PC-3 (cell line): ENCODE measurements around the gene LANCL2. TPM values are rescaled to one million over a fixed set of nuclear protein-coding genes. Genes with fewer than 3 reads are reported as not detected.

Source experiments
- ATAC-seq: fragments of 200-7000 bp; cut with Tn5 transposase; 2 replicates; pipeline ENCODE4 v1.9.1; 2020; ENCODE audit warnings: mild to moderate bottlenecking, moderate library complexity
- BruUV-seq: library from RNA; stranded (reverse); fragments of 400-500 nt; replicated peaks from 2 replicates; lab custom pipeline; 2021; lab: Mats Ljungman, UMichigan
- CTCF ChIA-PET: fragments of 300-600 bp; sonication (Branson Sonifier 250); formaldehyde crosslinking; loops from one replicate; lab custom pipeline; 2022; ENCODE audit warnings: antibody characterized with exemption; lab: Charles Lee
- POLR2A ChIA-PET: fragments of 300-600 bp; sonication (Branson Sonifier 250); formaldehyde crosslinking; loops from one replicate; lab custom pipeline; 2022; ENCODE audit warnings: antibody characterized with exemption; ENCODE audit not compliant: unreplicated experiment; lab: Charles Lee
- DNase-seq: peaks from one replicate; pipeline ENCODE4 v3.0.0-alpha.2; 2015
- H2AFZ ChIP-seq: fragments of 300-600 bp; sonication (generic); 2 replicates; pipeline ENCODE4 v1.6.0; 2016; ENCODE audit warnings: antibody characterized with exemption, low read length
- H3F3A ChIP-seq: fragments of 300-600 bp; sonication (generic); one replicate; pipeline ENCODE4 v1.6.0; 2017; ENCODE audit warnings: antibody characterized with exemption, low read length, control low read depth, mild to moderate bottlenecking; ENCODE audit not compliant: unreplicated experiment
- H3K27ac ChIP-seq: fragments of 300-600 bp; sonication (generic); 2 replicates; pipeline ENCODE4 v1.5.1; 2016; ENCODE audit warnings: mild to moderate bottlenecking, low read length
- H3K27me3 ChIP-seq: fragments of 300-600 bp; sonication (generic); 2 replicates; pipeline ENCODE4 v1.6.1; 2016; ENCODE audit warnings: low read length, mixed read lengths
- H3K36me3 ChIP-seq: fragments of 300-600 bp; sonication (generic); 2 replicates; pipeline ENCODE4 v1.6.1; 2016; ENCODE audit warnings: low read depth, mixed run types, low read length, mixed read lengths
- H3K4me1 ChIP-seq: fragments of 300-600 bp; sonication (generic); 2 replicates; pipeline ENCODE4 v1.5.1; 2016; ENCODE audit warnings: low read length; ENCODE audit not compliant: insufficient read depth
- H3K4me2 ChIP-seq: fragments of 300-600 bp; sonication (generic); 2 replicates; pipeline ENCODE4 v1.6.0; 2016; ENCODE audit warnings: low read length
- H3K4me3 ChIP-seq: fragments of 300-600 bp; sonication (generic); 2 replicates; pipeline ENCODE4 v1.5.1; 2016; ENCODE audit warnings: mild to moderate bottlenecking, low read length, mixed read lengths
- H3K79me2 ChIP-seq: fragments of 300-600 bp; sonication (generic); 2 replicates; pipeline ENCODE4 v1.6.1; 2017; ENCODE audit warnings: low read length, mixed read lengths
- H3K9ac ChIP-seq: fragments of 300-600 bp; sonication (generic); 2 replicates; pipeline ENCODE4 v1.6.0; 2016; ENCODE audit warnings: mild to moderate bottlenecking, low read length
- H3K9me2 ChIP-seq: fragments of 300-600 bp; sonication (generic); replicated peaks from 2 replicates; pipeline ENCODE4 v1.6.1; 2016; ENCODE audit warnings: mixed run types, low read length, mixed read lengths
- H3K9me3 ChIP-seq: fragments of 300-600 bp; sonication (generic); 2 replicates; pipeline ENCODE4 v1.6.1; 2016; ENCODE audit warnings: low read length, mixed read lengths
- H4K20me1 ChIP-seq: fragments of 300-600 bp; sonication (generic); 2 replicates; pipeline ENCODE4 v1.6.1; 2016; ENCODE audit warnings: low read length, mixed read lengths
- EZH2 ChIP-seq: fragments of 300-600 bp; sonication (generic); IDR thresholded peaks from one replicate; pipeline ENCODE4 v1.6.1; 2017; ENCODE audit warnings: antibody characterized with exemption, mild to moderate bottlenecking, low read length; ENCODE audit not compliant: unreplicated experiment
- EZH2phosphoT487 ChIP-seq: fragments of 300-600 bp; sonication (generic); IDR thresholded peaks from 2 replicates; pipeline ENCODE4 v1.6.1; 2018; ENCODE audit warnings: mild to moderate bottlenecking, antibody characterized with exemption, low read length, borderline replicate concordance
- intact Hi-C: fragments of 100-400 bp; cut with micrococcal nuclease; formaldehyde crosslinking; loops from 2 replicates; pipeline ENCODE4 v1.9.0; 2023
- total RNA-seq: library from RNA; depleted of rRNA; stranded (reverse); fragments of >200 nt; gene quantifications from 2 replicates; pipeline ENCODE4 v1.2.3, GENCODE V29; 2014
- TF ChIP-seq, protein P1 (sequence below): fragments of 300-600 bp; sonication (generic); conservative IDR thresholded peaks from 2 replicates; pipeline ENCODE4 v1.5.1; 2017; ENCODE audit warnings: antibody characterized with exemption, low read depth, mild to moderate bottlenecking, low read length

The LANCL2 gene
- total RNA-seq, 1 experiment from 2014 or later = 12.7 TPM

- no peak overlapping the region for H3K4me2 ChIP-seq
- H3K9ac ChIP-seq = no peak overlapping the region
- H3K9me3 ChIP-seq = no peaks in the 10 kb centered on the region
- no peaks in the 10 kb centered on the region for H3K36me3 ChIP-seq
- DNase-seq (no peak), ATAC-seq (no peak)
- POLR2A ChIA-PET = no interaction called here
- no peaks in the 10 kb centered on the region for H4K20me1 ChIP-seq
- intact Hi-C loops = no loop called here
- no peaks in the 10 kb centered on the region for H3K4me1 ChIP-seq
- no peaks in the 10 kb centered on the region for H3K79me2 ChIP-seq
- BruUV-seq = no TSS peak
- H3K9me2 ChIP-seq = no peaks in the 10 kb centered on the region
- H3K27ac ChIP-seq = no peak overlapping the region
- H3F3A ChIP-seq = no peaks in the 10 kb centered on the region
- TF ChIP-seq EZH2 (no peak), EZH2phosphoT487 (no peak)
- TF ChIP-seq, protein P1, sequence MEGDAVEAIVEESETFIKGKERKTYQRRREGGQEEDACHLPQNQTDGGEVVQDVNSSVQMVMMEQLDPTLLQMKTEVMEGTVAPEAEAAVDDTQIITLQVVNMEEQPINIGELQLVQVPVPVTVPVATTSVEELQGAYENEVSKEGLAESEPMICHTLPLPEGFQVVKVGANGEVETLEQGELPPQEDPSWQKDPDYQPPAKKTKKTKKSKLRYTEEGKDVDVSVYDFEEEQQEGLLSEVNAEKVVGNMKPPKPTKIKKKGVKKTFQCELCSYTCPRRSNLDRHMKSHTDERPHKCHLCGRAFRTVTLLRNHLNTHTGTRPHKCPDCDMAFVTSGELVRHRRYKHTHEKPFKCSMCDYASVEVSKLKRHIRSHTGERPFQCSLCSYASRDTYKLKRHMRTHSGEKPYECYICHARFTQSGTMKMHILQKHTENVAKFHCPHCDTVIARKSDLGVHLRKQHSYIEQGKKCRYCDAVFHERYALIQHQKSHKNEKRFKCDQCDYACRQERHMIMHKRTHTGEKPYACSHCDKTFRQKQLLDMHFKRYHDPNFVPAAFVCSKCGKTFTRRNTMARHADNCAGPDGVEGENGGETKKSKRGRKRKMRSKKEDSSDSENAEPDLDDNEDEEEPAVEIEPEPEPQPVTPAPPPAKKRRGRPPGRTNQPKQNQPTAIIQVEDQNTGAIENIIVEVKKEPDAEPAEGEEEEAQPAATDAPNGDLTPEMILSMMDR = no peak
- CTCF ChIA-PET = no interaction called here
- no peak overlapping the region for H3K4me3 ChIP-seq
- H3K27me3 ChIP-seq = no peaks in the 10 kb centered on the region
- H2AFZ ChIP-seq = no peak overlapping the region
Observed at GRCh38 chr7:55448526-55448925, 83.4 kb downstream of the LANCL2 start.

DNA sequence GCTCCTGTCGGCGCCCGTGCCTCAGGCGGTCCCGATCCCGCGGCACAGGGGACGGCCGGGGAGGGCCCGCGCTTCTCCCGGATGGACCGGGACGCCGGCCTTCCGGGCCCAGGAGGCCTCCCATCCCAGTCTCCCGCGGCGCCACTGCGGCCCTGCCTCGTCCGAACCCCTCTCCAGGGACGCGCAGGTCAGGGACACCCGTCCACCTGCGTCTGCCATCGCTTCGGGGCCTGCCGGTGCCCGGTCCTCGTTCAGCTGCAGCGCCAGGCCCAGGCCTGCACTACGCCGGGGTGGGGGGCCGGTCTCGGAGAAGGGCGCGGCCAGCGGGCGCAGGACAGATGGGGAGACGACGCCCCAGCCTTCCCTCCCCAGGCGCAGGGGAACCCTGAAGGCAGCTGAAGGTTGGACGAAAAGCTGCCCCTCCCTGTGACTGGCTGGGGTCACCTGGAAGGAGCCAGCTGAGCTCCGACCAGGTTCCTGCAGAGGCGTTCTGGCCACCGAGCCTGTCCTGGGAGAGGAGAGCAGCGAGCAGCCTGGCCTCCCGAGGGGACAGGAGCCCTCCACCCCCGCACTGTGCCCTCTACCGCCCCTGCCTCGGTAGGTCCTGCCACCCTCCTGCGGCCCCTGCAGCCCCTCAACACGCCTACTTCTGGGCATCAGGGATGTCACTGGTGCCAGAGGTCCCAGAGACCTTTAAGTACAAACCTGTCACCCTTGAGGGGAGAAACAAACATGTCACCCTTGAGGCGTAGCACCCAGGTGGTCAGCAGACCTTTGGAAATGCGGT is 84.3 kb downstream of the LANCL2 start:
- no peak for TF ChIP-seq EZH2phosphoT487
- TF ChIP-seq EZH2 = no peak
- TF ChIP-seq, protein P1 = no peak
- H2AFZ ChIP-seq = no peak overlapping the region
- no TSS peak for BruUV-seq
- ATAC-seq = no peak
- ChIA-PET POLR2A (no interaction called here), CTCF (no interaction called here)
- no peak overlapping the region for H3K9ac ChIP-seq
- intact Hi-C loops = no loop called here
- no peak overlapping the region for H3K4me2 ChIP-seq
- H3K36me3 ChIP-seq = no peaks in the 10 kb centered on the region
- no peaks in the 10 kb centered on the region for H3K4me1 ChIP-seq
- no peaks in the 10 kb centered on the region for H3K27me3 ChIP-seq
- H3K27ac ChIP-seq = no peak overlapping the region
- no peaks in the 10 kb centered on the region for H3F3A ChIP-seq
- no peaks in the 10 kb centered on the region for H3K9me3 ChIP-seq
- no peak for DNase-seq
- no peaks in the 10 kb centered on the region for H4K20me1 ChIP-seq
- H3K9me2 ChIP-seq = no peaks in the 10 kb centered on the region
- H3K79me2 ChIP-seq = no peaks in the 10 kb centered on the region
- no peak overlapping the region for H3K4me3 ChIP-seq

DNA sequence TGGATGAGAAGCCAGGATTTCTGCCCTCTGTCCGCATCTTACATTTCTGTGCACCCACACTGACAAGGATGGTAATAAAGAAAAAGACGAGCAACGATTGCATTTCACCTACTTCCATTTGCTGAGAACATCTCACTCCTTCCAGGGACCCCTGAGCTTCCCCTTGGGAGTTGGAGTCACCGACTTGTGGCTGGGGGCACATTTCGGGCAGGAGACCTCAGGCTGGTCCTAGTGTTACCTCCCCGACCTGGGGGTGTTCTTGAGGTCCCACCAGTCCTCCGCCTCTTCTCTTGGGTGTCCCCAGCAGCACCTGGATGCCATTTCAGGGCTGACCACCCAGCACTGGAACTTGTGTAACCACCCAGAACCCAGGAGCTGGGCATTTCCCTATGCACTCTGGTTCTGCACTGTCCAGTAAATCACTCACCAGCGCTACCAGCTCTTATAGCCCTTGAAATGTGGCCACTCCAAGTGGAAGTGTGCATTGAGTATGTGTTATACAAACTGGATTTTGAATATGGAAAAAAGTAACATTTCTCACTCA is 84.9 kb downstream of the LANCL2 start:
- Histone ChIP-seq H3K4me3 (no peak overlapping the region), H3K9ac (no peak overlapping the region), H3K79me2 (no peaks in the 10 kb centered on the region), H3K27ac (no peak overlapping the region), H3K27me3 (no peaks in the 10 kb centered on the region), H3F3A (no peaks in the 10 kb centered on the region), H3K9me3 (no peaks in the 10 kb centered on the region), H4K20me1 (no peaks in the 10 kb centered on the region), H3K4me2 (no peak overlapping the region), H3K4me1 (no peaks in the 10 kb centered on the region), H3K9me2 (no peaks in the 10 kb centered on the region), H3K36me3 (no peaks in the 10 kb centered on the region), H2AFZ (no peak overlapping the region)
- TF ChIP-seq, protein P1 = no peak
- TF ChIP-seq EZH2phosphoT487 (no peak), EZH2 (no peak)
- BruUV-seq = no TSS peak
- ChIA-PET POLR2A (no interaction called here), CTCF (no interaction called here)
- DNase-seq = no peak
- ATAC-seq = no peak
- intact Hi-C loops = no loop called here
